ENCODE results near the gene CELA2A.
"Not testable (repeated sequence)": the region's sequence is repeated elsewhere in the genome, so short reads cannot be mapped to it uniquely, and the experiment has no call there.

Gene CELA2A

GRCh38 chr1:15444468-15445389 is 11.8 kb upstream of the CELA2A start:
- DNase-seq (ENCODE audit: low read depth in 2 of 2): no peak

- DNase-seq (ENCODE audit: low read depth in 2 of 2): no peak
Observed at GRCh38 chr1:15445390-15446122, 11.0 kb upstream of the CELA2A start.

DNA sequence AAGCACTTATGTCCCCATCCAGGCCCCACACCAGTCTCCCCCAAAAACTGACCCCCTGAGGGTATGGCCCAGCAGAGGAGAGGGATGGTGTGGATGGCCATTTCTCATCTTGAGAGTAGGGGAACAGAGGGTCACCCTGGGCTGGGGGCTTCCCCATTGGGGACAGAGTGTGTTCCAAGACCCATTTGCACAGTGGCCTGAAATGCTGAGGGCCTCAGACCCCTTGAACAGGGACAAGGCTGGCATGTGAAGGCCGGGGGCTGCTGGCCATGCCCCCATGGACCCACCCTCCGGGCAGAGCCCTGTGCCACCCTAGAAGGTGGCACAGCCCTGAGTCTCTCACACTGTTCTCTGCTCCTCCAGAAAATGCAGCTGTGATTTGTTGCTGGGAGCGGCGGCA is 10.3 kb upstream of the CELA2A start:
- DNase-seq (ENCODE audit: low read depth in 2 of 2): no peak

GRCh38 chr1:15448877-15449462 is 7.6 kb upstream of the CELA2A start:
- no peak for DNase-seq (ENCODE audit: low read depth in 2 of 2)

DNA sequence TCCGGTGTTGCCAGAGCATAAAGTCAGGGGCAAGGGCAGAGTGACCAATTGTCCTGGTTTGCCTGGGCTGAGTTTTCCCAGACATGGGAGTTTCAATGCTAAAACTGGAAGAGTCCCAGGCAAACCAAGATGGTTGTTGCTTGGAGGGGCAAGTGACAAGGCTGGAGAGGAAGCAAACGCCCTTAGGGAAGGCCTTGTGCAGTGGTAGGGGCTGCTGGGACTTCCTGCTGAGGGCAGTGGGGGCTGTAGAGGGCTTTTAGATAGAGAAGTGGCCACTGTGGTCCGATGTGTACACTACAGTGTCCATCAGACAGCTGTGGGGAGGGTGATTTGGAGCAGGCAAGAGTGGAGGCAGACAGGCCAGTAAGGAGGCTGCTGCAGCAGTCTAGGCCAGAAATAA is 7.0 kb upstream of the CELA2A start:
- no peak for DNase-seq (ENCODE audit: low read depth in 2 of 2)

DNA sequence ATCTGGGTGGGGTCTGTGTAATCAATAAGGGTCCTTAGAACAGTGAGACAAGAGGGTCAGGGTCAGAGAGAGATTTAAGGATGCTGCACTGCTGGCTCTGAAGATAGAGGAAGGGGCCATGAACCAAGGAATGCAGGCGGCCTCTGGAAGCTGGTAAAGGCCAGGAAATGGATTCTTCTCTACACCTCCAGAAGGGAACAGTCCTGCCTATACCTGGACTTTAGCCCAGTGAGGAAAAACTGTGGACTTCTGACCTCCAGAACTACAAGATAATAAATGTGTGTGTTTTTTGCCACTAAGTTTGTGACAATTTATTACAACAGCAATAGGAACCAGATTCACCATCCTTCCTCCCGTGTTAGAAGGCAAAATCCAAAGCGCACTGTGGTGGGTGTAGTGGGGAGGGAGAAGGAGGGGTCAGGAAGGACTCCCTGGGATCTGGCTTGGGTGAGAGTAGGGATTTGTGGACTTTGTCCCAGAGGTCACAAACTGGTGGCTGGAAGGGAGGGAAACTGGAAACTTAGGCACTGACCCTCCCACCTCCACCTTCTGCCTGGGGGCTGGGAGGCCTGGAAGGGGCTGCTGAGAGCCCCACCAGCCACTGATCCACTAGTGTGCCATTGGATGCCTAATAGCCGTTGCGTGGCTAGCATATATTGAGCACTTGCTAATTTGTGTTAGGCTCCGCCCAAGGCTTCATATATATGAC is 5.4 kb upstream of the CELA2A start:
- no peak for DNase-seq (ENCODE audit: low read depth in 2 of 2)

DNA sequence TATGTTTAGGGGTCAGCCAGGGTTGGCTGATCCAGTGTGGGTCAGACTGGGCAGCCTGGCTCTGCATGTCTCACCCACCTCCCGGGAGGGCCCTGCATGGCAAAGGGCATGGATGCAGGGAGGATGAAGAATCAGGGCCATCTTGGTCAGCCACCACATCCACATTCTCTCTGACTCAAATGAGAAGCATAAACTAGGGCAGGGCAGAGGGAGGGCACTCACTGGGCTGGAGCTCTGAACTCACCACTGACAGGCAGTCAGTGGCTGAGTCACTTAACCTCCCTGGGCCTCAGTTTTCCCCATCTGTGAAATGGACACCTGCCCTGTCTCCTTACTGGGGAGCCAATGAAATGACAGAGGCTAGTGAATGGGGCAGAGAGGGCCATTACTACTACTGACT is 4.3 kb upstream of the CELA2A start:
- no peak for DNase-seq (ENCODE audit: low read depth in 2 of 2)

DNA sequence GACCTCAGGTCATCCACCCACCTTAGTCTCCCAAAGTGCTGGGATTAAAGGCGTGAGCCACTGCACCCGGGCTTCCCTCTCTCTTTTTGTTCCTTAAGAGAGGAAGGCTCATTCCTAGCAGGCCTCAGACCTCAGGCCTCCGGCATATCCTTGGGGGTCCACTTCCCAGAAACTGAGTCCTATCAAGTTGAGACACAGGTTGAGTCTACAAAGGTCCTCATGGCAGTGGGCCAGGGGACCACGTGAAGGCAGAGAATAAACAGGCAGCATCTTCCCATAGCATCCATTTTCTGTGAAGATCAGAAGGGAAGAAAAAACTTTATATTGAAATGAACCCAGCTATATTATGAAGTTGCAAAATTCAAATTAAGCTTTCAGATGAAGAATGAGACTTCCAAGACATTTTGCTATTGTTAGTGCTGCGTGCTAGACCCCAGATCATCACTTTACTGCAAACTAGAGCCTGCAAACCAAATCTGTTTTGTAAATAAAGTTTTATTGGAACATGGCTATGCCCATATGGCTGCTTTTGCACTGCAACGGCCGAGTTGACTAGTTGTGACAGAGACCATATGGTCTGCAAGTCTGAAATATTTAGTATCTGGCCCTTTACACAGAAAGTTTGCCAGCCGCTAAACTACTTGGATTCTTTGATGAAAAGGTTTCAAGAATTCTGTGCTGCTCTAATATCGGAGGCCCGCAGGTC is 3.5 kb upstream of the CELA2A start:
- DNase-seq (ENCODE audit: low read depth in 2 of 2): no peak

DNA sequence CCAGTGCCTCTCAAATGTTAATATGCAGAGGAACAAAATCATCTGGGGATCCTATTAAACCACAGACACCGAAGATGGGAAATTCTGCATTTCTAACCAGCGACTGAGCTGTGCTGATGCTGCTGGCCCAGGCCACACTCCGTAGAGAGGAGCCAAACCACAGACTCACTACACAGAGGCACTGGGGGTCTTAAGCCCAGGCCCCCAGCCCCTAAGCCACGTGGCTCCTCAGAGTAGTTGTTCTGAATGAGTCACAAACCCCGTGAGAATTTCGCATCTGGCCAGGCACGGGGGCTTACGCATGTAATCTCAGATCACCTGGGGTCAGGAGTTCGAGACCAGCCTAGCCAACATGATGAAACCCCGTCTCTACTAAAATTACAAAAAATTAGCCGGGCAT is 2.8 kb upstream of the CELA2A start:
- DNase-seq (ENCODE audit: low read depth in 2 of 2): no peak

- DNase-seq (ENCODE audit: low read depth in 2 of 2): no peak
Observed at GRCh38 chr1:15454256-15454655, 2.3 kb upstream of the CELA2A start.

DNA sequence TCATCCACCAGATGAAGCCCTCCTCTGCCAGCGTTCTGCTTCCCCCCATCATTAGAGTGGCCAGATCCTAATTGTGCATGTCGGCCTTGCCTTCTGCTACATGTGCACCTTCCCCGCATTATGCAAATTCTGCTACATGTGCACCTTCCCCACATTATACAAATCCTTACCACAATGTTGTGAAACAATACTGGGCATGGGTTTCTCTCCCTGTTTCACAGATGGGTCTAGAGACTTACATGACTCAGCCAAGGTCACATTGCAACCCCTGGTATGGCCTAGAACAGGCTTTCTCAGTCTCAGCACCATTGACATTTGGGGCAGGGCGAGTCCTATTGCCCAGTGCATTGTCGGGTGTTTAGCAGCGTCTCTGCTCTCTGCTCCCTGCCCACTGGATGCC is 1.0 kb upstream of the CELA2A start:
- DNase-seq (ENCODE audit: low read depth in 2 of 2): no peak

- DNase-seq (ENCODE audit: low read depth in 2 of 2): no peak
Observed at GRCh38 chr1:15457585-15457984, 1.1 kb downstream of the CELA2A start.

DNA sequence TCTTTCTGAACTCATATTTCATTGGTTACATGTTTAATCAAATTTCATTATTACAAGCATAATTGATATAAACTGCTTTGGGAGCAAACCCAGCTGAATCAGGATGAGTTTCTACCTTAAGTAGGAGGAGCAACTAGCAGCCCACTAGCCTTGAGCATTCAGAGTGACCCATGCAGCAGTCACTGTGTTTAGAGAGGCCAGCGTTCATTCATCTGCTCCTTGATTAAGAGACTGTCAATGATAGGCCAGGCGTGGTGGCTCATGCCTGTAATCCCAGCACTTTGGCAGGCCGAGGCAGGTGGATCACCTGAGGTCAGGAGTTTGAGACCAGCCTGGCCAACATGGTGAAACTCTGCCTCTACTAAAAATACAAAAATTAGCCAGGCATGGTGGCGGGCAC is 1.9 kb downstream of the CELA2A start:
- DNase-seq (ENCODE audit: low read depth in 2 of 2): not testable (repeated sequence)

GRCh38 chr1:15459771-15460707 is 3.5 kb downstream of the CELA2A start:
- no peak for DNase-seq (ENCODE audit: low read depth in 2 of 2)

DNA sequence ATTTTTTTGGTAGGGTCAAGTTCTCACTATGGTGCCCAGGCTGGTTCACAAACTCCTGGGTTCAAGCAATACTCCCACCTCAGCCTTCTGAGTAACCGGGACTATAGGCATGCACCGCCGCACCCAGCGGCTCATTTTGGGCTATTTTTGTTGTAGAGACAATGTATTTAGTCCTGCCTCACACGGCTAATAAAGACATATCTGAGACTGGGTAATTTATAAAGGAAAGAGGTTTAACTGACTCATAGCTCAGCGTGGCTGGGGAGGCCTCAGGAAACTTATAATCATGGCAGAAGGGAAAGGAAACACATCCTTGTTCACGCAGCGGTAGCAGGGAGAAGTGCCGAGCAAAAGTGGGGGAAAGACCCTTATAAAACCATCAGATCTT is 4.2 kb downstream of the CELA2A start:
- DNase-seq (ENCODE audit: low read depth in 2 of 2): no peak

GRCh38 chr1:15463064-15463800 is 6.7 kb downstream of the CELA2A start:
- not testable (repeated sequence) for DNase-seq (ENCODE audit: low read depth in 2 of 2)

GRCh38 chr1:15463926-15464322 is 7.4 kb downstream of the CELA2A start:
- DNase-seq (ENCODE audit: low read depth in 2 of 2): not testable (repeated sequence)

- DNase-seq (ENCODE audit: low read depth in 2 of 2): no peak
Observed at GRCh38 chr1:15465674-15466073, 9.1 kb downstream of the CELA2A start.

GRCh38 chr1:15466955-15467625 is 10.6 kb downstream of the CELA2A start:
- DNase-seq (ENCODE audit: low read depth in 2 of 2): not testable (repeated sequence)
